OCI-LY7 (cell line): Measurements from ENCODE around the gene TMEM63A. TPM values are rescaled to one million over a fixed set of nuclear protein-coding genes. Genes with fewer than 3 reads are reported as not detected.

Source experiments
- BruUV-seq: library from RNA; stranded (reverse); fragments of 400-500 nt; replicated peaks from 2 replicates; lab custom pipeline; 2021; lab: Mats Ljungman, UMichigan
- CTCF ChIA-PET: fragments of 300-600 bp; sonication (Branson Sonifier 250); formaldehyde crosslinking; loops from one replicate; lab custom pipeline; 2022; ENCODE audit warnings: antibody characterized with exemption; ENCODE audit not compliant: unreplicated experiment; lab: Charles Lee
- POLR2A ChIA-PET: fragments of 300-600 bp; sonication (Branson Sonifier 250); formaldehyde crosslinking; loops from one replicate; lab custom pipeline; 2022; ENCODE audit warnings: antibody characterized with exemption; lab: Charles Lee
- DNase-seq: peaks from one replicate; pipeline ENCODE4 v3.0.0-alpha.2; 2015; ENCODE audit warnings: low spot score
- H2AFZ ChIP-seq: fragments of 200-600 bp; sonication (generic), shearing (Covaris generic); 2 replicates; pipeline ENCODE4 v1.6.1; 2014; ENCODE audit warnings: mild to moderate bottlenecking, antibody characterized with exemption, low read length, moderate library complexity
- H3K27ac ChIP-seq: fragments of 200-600 bp; sonication (generic); 2 replicates; pipeline ENCODE4 v1.5.1; 2014; ENCODE audit warnings: mixed run types, low read depth, mild to moderate bottlenecking, moderate library complexity, low read length, inconsistent platforms; ENCODE audit not compliant: poor library complexity, severe bottlenecking
- H3K36me3 ChIP-seq: fragments of 200-600 bp; sonication (generic); 2 replicates; pipeline ENCODE4 v1.6.1; 2014; ENCODE audit warnings: mild to moderate bottlenecking, antibody characterized with exemption, low read length, moderate library complexity, mixed read lengths; ENCODE audit not compliant: insufficient read depth
- H3K4me1 ChIP-seq: fragments of 200-600 bp; sonication (generic); 2 replicates; pipeline ENCODE4 v1.5.1; 2014; ENCODE audit warnings: mild to moderate bottlenecking, low read length; ENCODE audit not compliant: insufficient read depth, poor library complexity, severe bottlenecking
- H3K4me2 ChIP-seq: fragments of 200-600 bp; sonication (generic); 2 replicates; pipeline ENCODE4 v1.6.1; 2014; ENCODE audit warnings: mild to moderate bottlenecking, low read length
- H3K4me3 ChIP-seq: fragments of 200-600 bp; sonication (generic); 2 replicates; pipeline ENCODE4 v1.5.1; 2014; ENCODE audit warnings: mild to moderate bottlenecking, low read depth, low read length; ENCODE audit not compliant: poor library complexity, severe bottlenecking
- H3K79me2 ChIP-seq: fragments of 200-600 bp; sonication (generic); 2 replicates; pipeline ENCODE4 v1.6.1; 2016; ENCODE audit warnings: low read depth, mild to moderate bottlenecking, low read length, moderate library complexity, mixed read lengths; ENCODE audit not compliant: insufficient read depth
- H3K9me2 ChIP-seq: fragments of 200-600 bp; sonication (generic); 2 replicates; pipeline ENCODE4 v1.6.1; 2016; ENCODE audit warnings: mild to moderate bottlenecking, low read length, mixed read lengths; ENCODE audit not compliant: insufficient read depth
- H3K9me3 ChIP-seq: fragments of 200-600 bp; sonication (generic); 2 replicates; pipeline ENCODE4 v1.6.1; 2014; ENCODE audit warnings: mild to moderate bottlenecking, mixed run types, low read length, mixed read lengths
- H4K20me1 ChIP-seq: fragments of 200-600 bp; sonication (generic); 2 replicates; pipeline ENCODE4 v1.6.1; 2014; ENCODE audit warnings: mild to moderate bottlenecking, antibody characterized with exemption, low read length, moderate library complexity, mixed read lengths; ENCODE audit not compliant: insufficient read depth
- CTCF ChIP-seq: fragments of 200-600 bp; sonication (generic); conservative IDR thresholded peaks from 2 replicates; pipeline ENCODE4 v1.5.1; 2014; ENCODE audit warnings: mild to moderate bottlenecking, antibody characterized with exemption, low read length, moderate library complexity, mixed read lengths
- EZH2phosphoT487 ChIP-seq: fragments of 200-600 bp; sonication (generic); IDR thresholded peaks from 2 replicates; pipeline ENCODE4 v1.6.1; 2018; ENCODE audit warnings: low read depth, borderline replicate concordance, mild to moderate bottlenecking, mixed run types, antibody characterized with exemption, low read length, moderate library complexity, mixed read lengths
- intact Hi-C: fragments of 100-400 bp; cut with micrococcal nuclease; formaldehyde crosslinking; loops from one replicate; pipeline ENCODE4 v1.10.0; 2022; ENCODE audit not compliant: unreplicated experiment
- total RNA-seq, 2 experiments: library from RNA; depleted of rRNA in 1 of 2; stranded (reverse); fragments of >200 nt in 1 of 2; shearing (Covaris generic) in 1 of 2; gene quantifications; 2 replicates each; pipeline ENCODE4 v1.2.3, GENCODE V29; 2014 to 2022

The TMEM63A gene
- total RNA-seq, 2 experiments from 2014 or later = 21.0 to 46.5 TPM

- Histone ChIP-seq H3K4me2 (no peak overlapping the region), H3K9me3 (no peaks in the 10 kb centered on the region), H3K4me3 (no peak overlapping the region), H3K9me2 (no peaks in the 10 kb centered on the region), H4K20me1 (no peaks in the 10 kb centered on the region), H2AFZ (no peak overlapping the region), H3K79me2 (no peaks in the 10 kb centered on the region), H3K36me3 (peaks cover 19% of the 10 kb centered on the region; the same call in 1 of the 2 replicates), H3K4me1 (peaks cover 46% of the 10 kb centered on the region), H3K27ac (no peak overlapping the region)
- intact Hi-C loops = no loop called here
- CTCF ChIA-PET = interaction anchor here (0.5 to 0.7 kb wide), 2 partner anchors 92 to 396 kb away, joined by 3 to 4 read pairs; no protein-coding TSS in a partner anchor
- TF ChIP-seq CTCF = no peak
- no peak for TF ChIP-seq EZH2phosphoT487
- BruUV-seq = no TSS peak
- no peak for DNase-seq
- POLR2A ChIA-PET = interaction anchor here (1.1 to 1.3 kb wide), 2 partner anchors 19 to 45 kb away, joined by 3 read pairs; partner anchors contain the start of gene PYCR2
These were observed 3.9 kb downstream of the TMEM63A start for GRCh38 chr1:225878282-225878681.

DNA sequence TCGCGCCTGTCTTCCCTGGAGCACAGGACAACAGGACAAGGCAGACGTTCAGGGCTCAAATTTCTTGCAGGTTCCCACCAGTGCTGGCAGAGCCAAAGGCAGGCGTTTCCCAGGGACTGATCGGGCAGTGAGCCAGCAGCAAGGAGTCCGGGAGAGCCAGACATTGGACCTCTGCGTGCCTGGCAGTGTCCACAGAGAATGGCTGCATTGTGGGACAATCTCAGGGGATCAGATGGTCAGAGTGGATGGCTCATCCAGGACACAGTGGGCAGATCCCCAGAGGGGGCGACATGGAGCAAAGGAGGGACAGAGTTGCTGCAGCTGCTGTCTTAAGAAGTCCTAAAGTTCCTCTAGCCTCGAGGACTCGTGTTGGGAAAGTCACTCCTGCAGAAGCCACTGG lies 4.6 kb downstream of the TMEM63A start:
- no peaks in the 10 kb centered on the region for H4K20me1 ChIP-seq
- CTCF ChIA-PET = no interaction called here
- H2AFZ ChIP-seq = no peak overlapping the region
- peaks cover 39% of the 10 kb centered on the region for H3K4me1 ChIP-seq
- TF ChIP-seq CTCF = peak; percentile 78
- TF ChIP-seq EZH2phosphoT487 = no peak
- H3K9me2 ChIP-seq = no peaks in the 10 kb centered on the region
- POLR2A ChIA-PET = interaction anchor here (0.7 to 1.3 kb wide), 3 partner anchors 20 to 66 kb away, joined by 3 read pairs; partner anchors contain the start of gene PYCR2
- BruUV-seq = no TSS peak
- peak; percentile 55 for DNase-seq
- H3K9me3 ChIP-seq = no peaks in the 10 kb centered on the region
- H3K4me3 ChIP-seq = no peak overlapping the region
- H3K36me3 ChIP-seq = peaks cover 24% of the 10 kb centered on the region; the same call in 1 of the 2 replicates
- intact Hi-C loops = no loop called here
- no peaks in the 10 kb centered on the region for H3K79me2 ChIP-seq
- H3K27ac ChIP-seq = no peak overlapping the region
- H3K4me2 ChIP-seq = no peak overlapping the region

DNA sequence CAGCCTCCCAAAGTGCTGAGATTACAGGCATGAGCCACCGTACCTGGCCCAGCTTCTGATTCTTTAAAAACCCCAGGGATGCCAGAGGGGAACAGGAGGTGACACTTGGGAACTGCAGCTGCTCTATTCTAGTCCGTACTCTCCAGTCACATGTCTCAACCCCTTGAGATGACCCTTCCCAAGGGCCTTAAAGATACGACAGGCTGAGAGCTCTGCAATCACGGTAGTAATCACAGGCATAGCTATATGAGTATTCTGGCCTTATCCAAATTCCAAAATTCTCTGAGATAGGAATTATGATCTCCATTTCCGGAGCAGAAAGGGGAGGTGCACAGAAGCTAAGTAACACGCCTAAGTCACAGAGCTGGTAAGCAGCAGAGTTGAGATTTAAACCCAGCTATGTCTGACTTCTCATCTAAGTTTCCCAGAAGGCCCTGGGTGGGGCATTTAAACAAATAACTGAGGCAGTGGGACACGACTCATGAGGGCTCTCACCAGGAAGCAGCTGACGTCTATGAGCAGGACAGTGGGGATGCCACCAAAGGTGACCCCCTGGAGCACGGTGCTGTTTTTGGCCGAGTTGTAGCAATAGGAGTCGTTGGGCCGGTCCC lies 5.2 kb downstream of the TMEM63A start:
- no peaks in the 10 kb centered on the region for H3K79me2 ChIP-seq
- DNase-seq = no peak
- ChIA-PET POLR2A (interaction anchor here (0.7 kb wide), 1 partner anchor 67 kb away, joined by 3 read pairs; no protein-coding TSS in a partner anchor), CTCF (no interaction called here)
- TF ChIP-seq CTCF (no peak), EZH2phosphoT487 (no peak)
- peaks cover 37% of the 10 kb centered on the region for H3K4me1 ChIP-seq
- no peaks in the 10 kb centered on the region for H3K9me2 ChIP-seq
- H3K27ac ChIP-seq = no peak overlapping the region
- H3K4me2 ChIP-seq = no peak overlapping the region
- H3K9me3 ChIP-seq = no peaks in the 10 kb centered on the region
- H3K36me3 ChIP-seq = peaks cover 24% of the 10 kb centered on the region
- H2AFZ ChIP-seq = no peak overlapping the region
- H4K20me1 ChIP-seq = no peaks in the 10 kb centered on the region
- intact Hi-C loops = no loop called here
- H3K4me3 ChIP-seq = no peak overlapping the region
- no TSS peak for BruUV-seq
